Parathyroid adenoma (tissue), 2 donors: ENCODE data around the gene ZNF132.
A peak's percentile ranks its signal among the peaks of the same experiment; 100 is the strongest.

Experiments
- H2AFZ ChIP-seq: fragments of 300-600 bp; sonication (generic); one replicate; pipeline ENCODE4 v1.7.0; 2017; ENCODE audit warnings: antibody characterized with exemption, mild to moderate bottlenecking
- H3K27ac ChIP-seq: fragments of 300-600 bp; sonication (generic); one replicate; pipeline ENCODE4 v1.7.0; 2017
- H3K27me3 ChIP-seq: fragments of 300-600 bp; sonication (generic); one replicate; pipeline ENCODE4 v1.7.0; 2017; ENCODE audit warnings: low read length; ENCODE audit not compliant: control insufficient read depth, insufficient read depth
- H3K36me3 ChIP-seq: fragments of 300-600 bp; sonication (generic); one replicate; pipeline ENCODE4 v1.7.0; 2017; ENCODE audit warnings: low read length; ENCODE audit not compliant: control insufficient read depth, insufficient read depth
- H3K4me1 ChIP-seq: fragments of 300-600 bp; sonication (generic); one replicate; pipeline ENCODE4 v1.7.0; 2017; ENCODE audit warnings: control low read depth
- H3K4me2 ChIP-seq: fragments of 300-600 bp; sonication (generic); one replicate; pipeline ENCODE4 v1.7.0; 2017; ENCODE audit warnings: low read length
- H3K4me3 ChIP-seq: fragments of 300-600 bp; sonication (generic); one replicate; pipeline ENCODE4 v1.7.0; 2017; ENCODE audit warnings: low read depth, low read length
- H3K79me2 ChIP-seq: fragments of 300-600 bp; sonication (generic); one replicate; pipeline ENCODE4 v1.7.0; 2017; ENCODE audit warnings: control low read depth
- H3K9ac ChIP-seq: fragments of 300-600 bp; sonication (generic); one replicate; pipeline ENCODE4 v1.7.0; 2017; ENCODE audit warnings: mild to moderate bottlenecking
- H3K9me3 ChIP-seq: fragments of 300-600 bp; sonication (generic); one replicate; pipeline ENCODE4 v1.7.0; 2017; ENCODE audit warnings: low read length; ENCODE audit not compliant: control insufficient read depth
- TF ChIP-seq, protein P1 (sequence below): fragments of 300-600 bp; sonication (generic); IDR thresholded peaks from one replicate; pipeline ENCODE4 v1.7.0; 2017; ENCODE audit warnings: antibody characterized with exemption, mild to moderate bottlenecking
- donor health status: primary hyperparathyroidism.

ZNF132 gene

DNA sequence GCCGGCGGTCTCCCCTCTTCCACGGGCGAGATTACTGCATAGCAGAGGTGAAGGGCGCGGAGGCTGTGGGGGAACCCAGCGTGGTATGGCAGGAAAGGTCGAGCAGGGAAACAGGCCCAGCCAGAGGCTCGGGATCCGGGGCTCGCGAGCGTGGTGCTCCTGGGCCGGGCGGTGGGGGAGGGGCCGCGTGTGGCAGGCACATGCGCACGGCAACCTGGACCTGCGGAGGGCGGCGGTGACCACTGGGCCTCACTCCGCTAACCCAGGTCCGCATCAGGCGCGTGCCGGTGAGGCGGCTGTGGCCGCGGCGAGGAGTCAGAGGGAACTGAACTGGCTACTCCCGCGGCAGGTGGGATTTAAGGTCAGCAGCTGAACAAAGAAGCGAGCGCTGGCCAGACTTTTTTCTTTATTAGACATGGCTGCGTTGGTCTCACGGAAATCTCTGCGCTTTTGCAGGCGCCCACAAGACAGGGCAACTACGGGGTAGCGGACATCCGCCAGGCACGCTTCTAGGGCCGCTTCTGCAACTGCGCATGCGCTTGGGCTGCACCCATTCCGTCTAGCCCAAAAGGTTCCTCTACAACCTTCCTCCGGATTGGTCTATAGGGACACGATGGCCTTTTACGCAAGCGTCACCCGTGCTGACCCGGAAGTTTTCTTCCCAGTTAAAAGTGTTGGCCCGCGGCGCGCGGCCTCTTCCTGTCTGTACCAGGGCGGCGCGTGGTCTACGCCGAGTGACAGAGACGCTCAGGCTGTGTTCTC is 53.2 kb downstream of the ZNF132 start, which contains the start of gene RPS5:
Gene RPS5, plus strand, starts transcription at position 694 of the 762 bp plus-strand sequence. CDS start 869 bp downstream, outside the sequence.
- no peaks in the 10 kb centered on the region for H3K36me3 ChIP-seq
- H3K27ac ChIP-seq, result peak within 1 kb of the TSS; percentile 98
- H3K4me1 ChIP-seq, result peaks cover 23% of the 10 kb centered on the region
- peak within 1 kb of the TSS; percentile 95 for H2AFZ ChIP-seq
- peak within 1 kb of the TSS; percentile 91 for H3K4me3 ChIP-seq
- H3K4me2 ChIP-seq, result peak within 1 kb of the TSS; percentile 99
- no peaks in the 10 kb centered on the region for H3K9me3 ChIP-seq
- H3K9ac ChIP-seq, result peak within 1 kb of the TSS; percentile 95
- TF ChIP-seq, protein P1, sequence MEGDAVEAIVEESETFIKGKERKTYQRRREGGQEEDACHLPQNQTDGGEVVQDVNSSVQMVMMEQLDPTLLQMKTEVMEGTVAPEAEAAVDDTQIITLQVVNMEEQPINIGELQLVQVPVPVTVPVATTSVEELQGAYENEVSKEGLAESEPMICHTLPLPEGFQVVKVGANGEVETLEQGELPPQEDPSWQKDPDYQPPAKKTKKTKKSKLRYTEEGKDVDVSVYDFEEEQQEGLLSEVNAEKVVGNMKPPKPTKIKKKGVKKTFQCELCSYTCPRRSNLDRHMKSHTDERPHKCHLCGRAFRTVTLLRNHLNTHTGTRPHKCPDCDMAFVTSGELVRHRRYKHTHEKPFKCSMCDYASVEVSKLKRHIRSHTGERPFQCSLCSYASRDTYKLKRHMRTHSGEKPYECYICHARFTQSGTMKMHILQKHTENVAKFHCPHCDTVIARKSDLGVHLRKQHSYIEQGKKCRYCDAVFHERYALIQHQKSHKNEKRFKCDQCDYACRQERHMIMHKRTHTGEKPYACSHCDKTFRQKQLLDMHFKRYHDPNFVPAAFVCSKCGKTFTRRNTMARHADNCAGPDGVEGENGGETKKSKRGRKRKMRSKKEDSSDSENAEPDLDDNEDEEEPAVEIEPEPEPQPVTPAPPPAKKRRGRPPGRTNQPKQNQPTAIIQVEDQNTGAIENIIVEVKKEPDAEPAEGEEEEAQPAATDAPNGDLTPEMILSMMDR, result peak; percentile 8
- H3K79me2 ChIP-seq, result peaks cover 12% of the 10 kb centered on the region
- no peaks in the 10 kb centered on the region for H3K27me3 ChIP-seq

GRCh38 chr19:58385891-58386575 is 53.9 kb downstream of the ZNF132 start:
- peaks cover 12% of the 10 kb centered on the region for H3K79me2 ChIP-seq
- peak overlapping the region; percentile 95 for H2AFZ ChIP-seq
- no peaks in the 10 kb centered on the region for H3K27me3 ChIP-seq
- H3K4me1 ChIP-seq, result peaks cover 23% of the 10 kb centered on the region
- peak overlapping the region; percentile 98 for H3K27ac ChIP-seq
- H3K4me2 ChIP-seq, result peak overlapping the region; percentile 92
- peak overlapping the region; percentile 95 for H3K9ac ChIP-seq
- TF ChIP-seq, protein P1, result no peak
- peak overlapping the region; percentile 91 for H3K4me3 ChIP-seq
- H3K36me3 ChIP-seq, result no peaks in the 10 kb centered on the region
- no peaks in the 10 kb centered on the region for H3K9me3 ChIP-seq

- H3K36me3 ChIP-seq, result no peaks in the 10 kb centered on the region
- peak overlapping the region; percentile 95 for H3K9ac ChIP-seq
- no peaks in the 10 kb centered on the region for H3K9me3 ChIP-seq
- H3K79me2 ChIP-seq, result peaks cover 12% of the 10 kb centered on the region
- H3K27me3 ChIP-seq, result no peaks in the 10 kb centered on the region
- peak overlapping the region; percentile 98 for H3K27ac ChIP-seq
- H3K4me3 ChIP-seq, result peak overlapping the region; percentile 91
- TF ChIP-seq, protein P1, result no peak
- peaks cover 23% of the 10 kb centered on the region for H3K4me1 ChIP-seq
- H2AFZ ChIP-seq, result peak overlapping the region; percentile 95
- peak overlapping the region; percentile 92 for H3K4me2 ChIP-seq
These were observed 54.6 kb downstream of the ZNF132 start for GRCh38 chr19:58385313-58385890.

DNA sequence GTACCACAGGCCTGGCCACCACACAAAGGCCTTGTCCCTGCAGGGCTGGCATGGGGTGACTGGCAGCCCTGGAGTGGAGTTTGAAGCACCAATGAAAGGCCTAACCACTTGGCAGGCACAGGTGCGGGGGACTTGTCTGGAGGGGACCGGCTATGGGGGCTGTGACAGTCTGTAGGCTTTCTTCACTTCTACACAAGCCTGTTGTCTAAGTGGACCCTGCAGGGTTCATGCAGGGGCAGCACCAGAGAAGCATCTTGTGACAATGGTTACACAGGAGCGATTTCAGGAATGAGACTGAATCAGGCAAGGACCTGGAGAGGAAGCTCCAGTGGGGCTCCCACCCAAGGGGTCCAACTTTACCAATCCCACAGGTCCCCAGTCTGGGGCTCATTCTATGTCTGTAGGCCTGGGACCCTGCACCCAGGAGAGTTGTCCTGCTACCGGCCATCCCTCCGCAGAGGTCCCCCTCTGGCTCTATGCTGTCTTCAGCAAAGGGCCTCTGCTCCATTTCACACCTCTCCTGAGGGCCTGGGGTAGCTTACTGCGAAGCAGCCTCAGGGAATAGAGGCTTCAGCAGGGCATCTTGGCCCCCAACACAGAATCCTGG is 56.9 kb downstream of the ZNF132 start:
- Histone ChIP-seq H3K4me3 (no peak overlapping the region), H3K4me1 (peaks cover 27% of the 10 kb centered on the region), H3K4me2 (no peak overlapping the region), H3K27me3 (no peaks in the 10 kb centered on the region), H3K36me3 (no peaks in the 10 kb centered on the region), H2AFZ (no peak overlapping the region), H3K27ac (no peak overlapping the region), H3K79me2 (peaks cover 12% of the 10 kb centered on the region), H3K9ac (no peak overlapping the region), H3K9me3 (no peaks in the 10 kb centered on the region)
- TF ChIP-seq, protein P1, result no peak
